Aorta (tissue), 5 donors: Measurements from ENCODE around the gene TRMT44. TPM values are rescaled to one million over a fixed set of nuclear protein-coding genes. Genes with fewer than 3 reads are reported as not detected.

Source experiments
- ATAC-seq: fragments of 200-7000 bp; cut with Tn5 transposase; one replicate; pipeline ENCODE4 v1.9.1; 2022; ENCODE audit warnings: moderate library complexity; ENCODE audit not compliant: low FRiP score
- DNase-seq, 2 donors: peaks; one replicate each; pipeline ENCODE4 v3.0.0-alpha.2; 2020
- H3K27ac ChIP-seq, 2 donors: one replicate each; pipeline ENCODE4 v1.5.1; 2013; ENCODE audit warnings: low read length in 2 of 2, mild to moderate bottlenecking in 2 of 2, moderate library complexity in 2 of 2, control low read depth in 1 of 2, inconsistent platforms in 1 of 2, low read depth in 1 of 2
- H3K27me3 ChIP-seq, 2 donors: one replicate each; pipeline ENCODE4 v1.6.1; 2013; ENCODE audit warnings: control low read depth in 1 of 2, low read length in 1 of 2, mild to moderate bottlenecking in 1 of 2, moderate library complexity in 1 of 2; ENCODE audit not compliant: insufficient read depth in 2 of 2, control insufficient read depth in 1 of 2
- H3K36me3 ChIP-seq, 2 donors: one replicate each; pipeline ENCODE4 v1.6.1; 2013; ENCODE audit warnings: control low read depth in 1 of 2, low read length in 1 of 2, mild to moderate bottlenecking in 1 of 2; ENCODE audit not compliant: insufficient read depth in 2 of 2, control insufficient read depth in 1 of 2
- H3K4me1 ChIP-seq, 2 donors: one replicate each; pipeline ENCODE4 v1.6.1; 2013; ENCODE audit warnings: low read length in 2 of 2, control low read depth in 1 of 2, mild to moderate bottlenecking in 1 of 2, moderate library complexity in 1 of 2; ENCODE audit not compliant: insufficient read depth in 2 of 2, control insufficient read depth in 1 of 2
- H3K4me3 ChIP-seq, 2 donors: one replicate each; pipeline ENCODE4 v1.5.1; 2013; ENCODE audit warnings: low read length in 2 of 2, control low read depth in 1 of 2, mild to moderate bottlenecking in 1 of 2
- H3K9me3 ChIP-seq: one replicate; pipeline ENCODE4 v1.6.1; 2013; ENCODE audit warnings: mild to moderate bottlenecking, low read length; ENCODE audit not compliant: control insufficient read depth
- WGBS, 2 donors: extraction: QIAGEN DNeasy Blood & Tissue Kit; methylation state at CpG; one replicate each; pipeline ENCODE4 v1.1.7; 2013; 5-methylcytosine and 5-hydroxymethylcytosine counted together
- intact Hi-C, 2 donors: fragments of 100-400 bp; cut with DNase I; formaldehyde crosslinking; loops; one replicate each; pipeline versions ENCODE4 v1.14.2 to v1.15.0; 2022
- long read RNA-seq, 2 donors: library from polyadenylated mRNA; unstranded; transcript quantifications; one replicate each; pipeline ENCODE4 v2.0.0, GENCODE V29; 2020 to 2021
- polyA plus RNA-seq, 2 donors: library from polyadenylated mRNA; stranded (reverse); fragments of 200-250 nt; gene quantifications; one replicate each; pipeline ENCODE4 v1.2.3, GENCODE V29; 2013
- total RNA-seq, 2 donors: library from RNA; stranded (reverse); fragmentation: NEBNext Ultra II Directional; extraction: Animal tissue kit (Norgen Biotek cat#: 25700); gene quantifications; one replicate each; pipeline ENCODE4 v1.2.1, GENCODE V29; 2021
- donor health status: healthy with polysubstance abuse.
- donor health status: Bipolar disorder and iron deficiency.
- donor health status: DM: no; HTN: no; CAD: no.
- donor health status: DM: no; HTN: no; CAD: no.
- donor health status: DM: yes; HTN: yes; CAD: no.

The TRMT44 gene
- total RNA-seq (10 to 100 TPM; 18.1 to 23.1 TPM), polyA plus RNA-seq (10 to 100 TPM in 1 of 2 donors, 1 to 10 TPM in 1; 6.1 to 10.3 TPM)
- long read RNA-seq, donor 1, partial matches to known transcripts, result 1 of 6 reads
- long read RNA-seq, donor 1, other reads (novel, unspliced or antisense), result 5 of 6 reads
- long read RNA-seq, donor 2, partial matches to known transcripts, result 1 of 2 reads
- long read RNA-seq, donor 2, other reads (novel, unspliced or antisense), result 0 of 2 reads

- H3K36me3 ChIP-seq, result no peaks in the 10 kb centered on the region
- ATAC-seq, result peak; percentile 97
- no peaks in the 10 kb centered on the region for H3K9me3 ChIP-seq
- H3K4me3 ChIP-seq, result peak within 1 kb of the TSS; percentile 60 to 96
- WGBS, 2 donors, result 0% methylated on average over 58 to 60 of the region's 60 CpGs
- no peaks in the 10 kb centered on the region for H3K27me3 ChIP-seq
- DNase-seq, result peak; percentile 93 to 97
- peak within 1 kb of the TSS; percentile 70 to 96 for H3K27ac ChIP-seq
- peaks cover 0 to 10% of the 10 kb centered on the region in 2 donors for H3K4me1 ChIP-seq
- intact Hi-C loops, result loop anchor here in 1 of 2 donors (1.0 kb wide), 1 partner anchor 12 kb away; no protein-coding TSS in a partner anchor
Observed at GRCh38 chr4:8440492-8441311, at the start of gene TRMT44, which contains the start of gene ACOX3. TRMT44 (plus strand) TSS chr4:8440777; CDS start chr4:8440823, 46 bp downstream. ACOX3 (minus strand) TSS chr4:8440723; CDS start chr4:8416521, 24,202 bp downstream.

- H3K36me3 ChIP-seq, result peaks cover 0 to 10% of the 10 kb centered on the region in 2 donors
- WGBS, 2 donors, result 87 to 92% methylated on average over 7 of the region's 7 CpGs
- no peak overlapping the region for H3K4me3 ChIP-seq
- H3K9me3 ChIP-seq, result no peaks in the 10 kb centered on the region
- no peaks in the 10 kb centered on the region for H3K4me1 ChIP-seq
- intact Hi-C loops, result loop anchor here in 1 of 2 donors (5.0 kb wide), 1 partner anchor 124 kb away; the partner anchor contains the start of gene HTRA3
- no peaks in the 10 kb centered on the region for H3K27me3 ChIP-seq
- DNase-seq, result no peak
- H3K27ac ChIP-seq, result no peak overlapping the region
- no peak for ATAC-seq
Observed at GRCh38 chr4:8391071-8391470, 49.5 kb upstream of the TRMT44 start.

GRCh38 chr4:8391972-8392371 is 48.6 kb upstream of the TRMT44 start:
- no peaks in the 10 kb centered on the region for H3K9me3 ChIP-seq
- whole genome bisulfite sequencing, 2 donors, result 63 to 64% methylated on average over 9 of the region's 9 CpGs
- H3K4me1 ChIP-seq, result no peaks in the 10 kb centered on the region
- intact Hi-C loops, result loop anchor here in 1 of 2 donors (5.0 kb wide), 1 partner anchor 125 kb away; the partner anchor contains the start of gene HTRA3
- no peaks in the 10 kb centered on the region for H3K27me3 ChIP-seq
- no peak overlapping the region for H3K27ac ChIP-seq
- no peak for DNase-seq
- H3K36me3 ChIP-seq, result peaks cover 0 to 8% of the 10 kb centered on the region in 2 donors
- no peak overlapping the region for H3K4me3 ChIP-seq
- ATAC-seq, result no peak

DNA sequence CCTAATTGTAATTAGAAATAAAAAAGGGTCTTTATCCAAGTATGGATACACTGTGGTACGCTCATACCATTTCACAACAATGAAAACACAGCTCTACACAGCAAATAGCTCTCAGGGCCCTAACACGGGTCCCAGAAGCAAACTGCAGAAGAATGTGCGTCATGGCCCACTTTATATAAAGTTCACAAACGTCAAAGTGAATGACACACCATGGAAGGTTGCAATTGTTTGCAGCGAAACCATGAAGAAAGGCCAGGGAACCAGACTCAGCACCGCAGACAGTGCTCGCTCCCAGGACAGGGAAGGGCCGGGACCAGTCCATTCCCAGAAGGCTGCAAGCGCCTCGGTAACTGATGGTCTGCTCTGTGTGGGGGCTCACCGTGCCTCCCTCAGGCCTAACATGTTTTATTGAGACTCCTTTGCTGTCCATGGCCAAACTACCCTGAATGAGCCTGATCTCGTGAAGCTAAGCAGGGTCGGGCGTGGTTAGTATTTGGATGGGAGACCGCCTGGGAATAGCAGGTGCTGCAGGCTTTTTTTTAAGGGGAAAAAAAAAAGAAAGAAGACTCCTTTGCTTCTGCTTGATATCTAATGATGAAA is 47.9 kb upstream of the TRMT44 start:
- ATAC-seq (no peak), DNase-seq (no peak)
- no peaks in the 10 kb centered on the region for H3K9me3 ChIP-seq
- H3K4me1 ChIP-seq, result no peaks in the 10 kb centered on the region
- no peak overlapping the region for H3K4me3 ChIP-seq
- WGBS, 2 donors, result 61 to 90% methylated on average over 15 of the region's 15 CpGs
- H3K27ac ChIP-seq, result peak overlapping the region in 1 of 2 donors; percentile 7
- peaks cover 0 to 6% of the 10 kb centered on the region in 2 donors for H3K36me3 ChIP-seq
- intact Hi-C loops, result loop anchor here in 1 of 2 donors (5.0 kb wide), 1 partner anchor 125 kb away; the partner anchor contains the start of gene HTRA3
- H3K27me3 ChIP-seq, result no peaks in the 10 kb centered on the region

GRCh38 chr4:8393593-8394038 is 47.0 kb upstream of the TRMT44 start:
- intact Hi-C loops, result loop anchor here in 1 of 2 donors (5.0 kb wide), 1 partner anchor 126 kb away; the partner anchor contains the start of gene HTRA3
- peaks cover 0 to 4% of the 10 kb centered on the region in 2 donors for H3K36me3 ChIP-seq
- no peak overlapping the region for H3K4me3 ChIP-seq
- H3K27ac ChIP-seq, result no peak overlapping the region
- H3K27me3 ChIP-seq, result no peaks in the 10 kb centered on the region
- peak; percentile 85 for ATAC-seq
- peak; percentile 82 to 89 for DNase-seq
- no peaks in the 10 kb centered on the region for H3K4me1 ChIP-seq
- 2 to 7% methylated on average over 8 of the region's 8 CpGs for WGBS, 2 donors
- no peaks in the 10 kb centered on the region for H3K9me3 ChIP-seq

- DNase-seq (peak in 1 of 2 donors; percentile 85), ATAC-seq (peak; percentile 68)
- Histone ChIP-seq H3K27me3 (no peaks in the 10 kb centered on the region), H3K9me3 (no peaks in the 10 kb centered on the region), H3K27ac (peak overlapping the region in 1 of 2 donors; percentile 22), H3K36me3 (peaks cover 0 to 4% of the 10 kb centered on the region in 2 donors), H3K4me1 (no peaks in the 10 kb centered on the region), H3K4me3 (no peak overlapping the region)
- 6% methylated on average over 19 of the region's 19 CpGs for WGBS, 2 donors
- intact Hi-C loops, result loop anchor here in 1 of 2 donors (5.0 kb wide), 1 partner anchor 127 kb away; the partner anchor contains the start of gene HTRA3
Observed at GRCh38 chr4:8394061-8394519, 46.5 kb upstream of the TRMT44 start.

GRCh38 chr4:8394806-8395205 is 45.8 kb upstream of the TRMT44 start:
- no peaks in the 10 kb centered on the region for H3K9me3 ChIP-seq
- no peak overlapping the region for H3K27ac ChIP-seq
- no peaks in the 10 kb centered on the region for H3K4me1 ChIP-seq
- 95% methylated on average over 12 of the region's 12 CpGs for WGBS, 2 donors
- DNase-seq (no peak), ATAC-seq (no peak)
- intact Hi-C loops, result loop anchor here in 1 of 2 donors (5.0 kb wide), 1 partner anchor 128 kb away; the partner anchor contains the start of gene HTRA3
- H3K36me3 ChIP-seq, result peaks cover 0 to 4% of the 10 kb centered on the region in 2 donors
- no peaks in the 10 kb centered on the region for H3K27me3 ChIP-seq
- H3K4me3 ChIP-seq, result no peak overlapping the region
